Measurements from ENCODE around the gene HDAC2. TPM values are rescaled to one million over a fixed set of nuclear protein-coding genes. Genes with fewer than 3 reads are reported as not detected.

The HDAC2 gene
- total and polyA plus RNA-seq, 2 donors (not counting 3 experiments of a cell fraction or from before 2014, with no cell fraction given) = 121 to 142 TPM

GRCh38 chr6:113939825-113940224 lies 31.1 kb downstream of the HDAC2 start:
- H3K27ac ChIP-seq (ENCODE audit: insufficient read depth, low read depth, low read length) = no peak overlapping the region
- no peaks in the 10 kb centered on the region for H3K9me3 ChIP-seq (replicated peaks; ENCODE audit: control insufficient read depth, insufficient read depth, low read length)
- no TSS peak for BruUV-seq (replicated peaks)
- no peaks in the 10 kb centered on the region for H3K9me1 ChIP-seq (replicated peaks; ENCODE audit: control insufficient read depth, extremely low read depth, insufficient read depth, low read length)
- no peak overlapping the region for H3K4me2 ChIP-seq (ENCODE audit: insufficient read depth, low read length)
- peaks cover 8 to 49% of the 10 kb centered on the region in 2 experiments for H3K36me3 ChIP-seq (ENCODE audit: control insufficient read depth in 2 of 2, extremely low read depth in 1 of 2, insufficient read depth in 2 of 2, low read length in 2 of 2)
- no peak overlapping the region for H3K9ac ChIP-seq (replicated peaks; ENCODE audit: extremely low read depth, insufficient read depth, low read length)
- DNase-seq (ENCODE audit: low read depth, low spot score) (no peak), FAIRE-seq (no peak)
- TF ChIP-seq FOS (IDR thresholded peaks at IDR 0.05; ENCODE audit: borderline replicate concordance, insufficient read depth, low read length) = no peak
- H3K27me3 ChIP-seq (ENCODE audit: control insufficient read depth in 2 of 2, insufficient read depth in 2 of 2, low read length in 2 of 2) = no peaks in the 10 kb centered on the region
- no peaks in the 10 kb centered on the region for H3K79me2 ChIP-seq (ENCODE audit: control insufficient read depth, insufficient read depth, low read length)
- CTCF ChIA-PET = interaction anchor here (1.3 to 1.7 kb wide), 2 partner anchors 13 to 169 kb away, joined by 4 to 5 read pairs; no protein-coding TSS in a partner anchor
- H4K20me1 ChIP-seq (replicated peaks; ENCODE audit: control insufficient read depth, extremely low read depth, insufficient read depth, low read length) = peaks cover 2% of the 10 kb centered on the region
- intact Hi-C loops (cut with micrococcal nuclease) = loop anchor here (10.0 kb wide), 1 partner anchor 1435 kb away; no protein-coding TSS in a partner anchor
- no peak overlapping the region for H3K4me3 ChIP-seq (replicated peaks in 1 of 3; ENCODE audit: insufficient read depth in 1 of 3, low read depth in 1 of 3, low read length in 3 of 3)
- H3K4me1 ChIP-seq (ENCODE audit: control insufficient read depth, extremely low read depth, insufficient read depth, low read length) = no peaks in the 10 kb centered on the region
- POLR2A ChIA-PET = no interaction called here
- H2AFZ ChIP-seq (ENCODE audit: low read depth, low read length) = no peak overlapping the region
- dilution Hi-C loops (cut with MboI; ENCODE audit: extremely low pct_ligation_motif_present, low sequenced_read_pairs) = no loop called here

DNA sequence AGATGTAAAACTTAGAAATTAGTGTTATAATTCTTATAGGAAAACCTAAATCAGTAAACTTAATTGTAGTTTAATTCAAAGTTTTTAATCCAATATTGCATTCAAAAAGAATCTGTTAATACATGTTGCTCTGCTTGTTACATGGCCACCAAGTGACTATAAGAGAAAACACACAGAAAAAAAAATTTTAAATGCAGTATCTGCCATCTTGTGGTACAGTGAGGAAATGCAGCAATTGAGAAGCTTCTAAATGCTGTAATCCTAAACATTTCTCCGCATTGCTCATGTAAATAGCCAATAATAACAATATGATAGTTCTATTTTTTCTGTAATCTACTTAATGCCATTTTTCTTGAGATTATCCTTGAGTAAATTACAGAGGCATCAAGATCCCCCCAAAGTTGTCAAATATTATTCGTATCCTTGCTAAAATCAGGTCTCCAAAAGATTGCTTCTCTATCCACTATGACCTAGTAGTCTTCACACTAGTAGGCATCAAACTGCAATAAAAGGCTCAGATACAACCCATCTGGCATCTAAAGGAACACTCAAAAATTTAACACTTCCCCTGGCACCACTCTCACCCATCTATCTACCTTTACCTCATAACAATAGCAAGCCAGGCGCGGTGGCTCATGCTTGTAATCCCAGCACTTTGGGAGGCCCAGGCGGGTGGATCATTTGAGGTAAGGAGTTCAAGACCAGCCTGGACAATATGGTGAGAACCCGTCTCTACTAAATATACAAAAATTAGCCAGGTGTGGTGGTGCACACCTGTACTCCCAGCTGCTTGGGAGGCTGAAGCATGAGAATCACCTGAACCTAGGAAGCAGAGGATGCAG lies 34.6 kb downstream of the HDAC2 start:
- BruUV-seq (replicated peaks) = no TSS peak
- intact Hi-C loops (cut with micrococcal nuclease) (loop anchor here (1.0 to 10.0 kb wide), 2 partner anchors 1156 to 1432 kb away; no protein-coding TSS in a partner anchor), dilution Hi-C loops (cut with MboI; ENCODE audit: extremely low pct_ligation_motif_present, low sequenced_read_pairs) (no loop called here)
- Histone ChIP-seq H2AFZ (ENCODE audit: low read depth, low read length) (no peak overlapping the region), H3K79me2 (ENCODE audit: control insufficient read depth, insufficient read depth, low read length) (no peaks in the 10 kb centered on the region), H3K4me1 (ENCODE audit: control insufficient read depth, extremely low read depth, insufficient read depth, low read length) (no peaks in the 10 kb centered on the region), H4K20me1 (replicated peaks; ENCODE audit: control insufficient read depth, extremely low read depth, insufficient read depth, low read length) (no peaks in the 10 kb centered on the region), H3K9me3 (replicated peaks; ENCODE audit: control insufficient read depth, insufficient read depth, low read length) (no peaks in the 10 kb centered on the region), H3K4me3 (replicated peaks in 1 of 3; ENCODE audit: insufficient read depth in 1 of 3, low read depth in 1 of 3, low read length in 3 of 3) (no peak overlapping the region), H3K27ac (ENCODE audit: insufficient read depth, low read depth, low read length) (no peak overlapping the region), H3K4me2 (ENCODE audit: insufficient read depth, low read length) (no peak overlapping the region), H3K9ac (replicated peaks; ENCODE audit: extremely low read depth, insufficient read depth, low read length) (no peak overlapping the region), H3K27me3 (ENCODE audit: control insufficient read depth in 2 of 2, insufficient read depth in 2 of 2, low read length in 2 of 2) (no peaks in the 10 kb centered on the region), H3K36me3 (ENCODE audit: control insufficient read depth in 2 of 2, extremely low read depth in 1 of 2, insufficient read depth in 2 of 2, low read length in 2 of 2) (peaks cover 4 to 22% of the 10 kb centered on the region in 2 experiments), H3K9me1 (replicated peaks; ENCODE audit: control insufficient read depth, extremely low read depth, insufficient read depth, low read length) (no peaks in the 10 kb centered on the region)
- ChIA-PET POLR2A (no interaction called here), CTCF (interaction anchor here (0.6 to 2.2 kb wide), 26 partner anchors 8 to 1849 kb away, joined by 3 to 14 read pairs (median 4); partner anchors contain the start of genes FAM229B and TUBE1)
- TF ChIP-seq POLR2A (IDR thresholded peaks at IDR 0.05; ENCODE audit: low read depth, low read length) (no peak), CTCF (IDR thresholded peaks at IDR 0.05; ENCODE audit: extremely low read depth in 1 of 2, insufficient read depth in 1 of 2, low read depth in 1 of 2, low read length in 2 of 2) (peak; percentile 52), JUN (IDR thresholded peaks at IDR 0.05; ENCODE audit: borderline replicate concordance, insufficient read depth, insufficient read length, low read depth) (no peak)
- FAIRE-seq (peak; percentile 71), DNase-seq (ENCODE audit: low read depth, low spot score) (peak; percentile 86)

All from endothelial cell of umbilical vein (primary cell).